Superior temporal gyrus (tissue), 1 donor: ENCODE results near the gene TRAF5.
"Not testable (repeated sequence)": the region's sequence is repeated elsewhere in the genome, so short reads cannot be mapped to it uniquely, and the experiment has no call there.

Experiments
- DNase-seq: peaks from one replicate; pipeline ENCODE4 v3.0.0-alpha.2; 2016; ENCODE audit errors: extremely low spot score

Gene TRAF5

GRCh38 chr1:211344152-211344618 is 17.6 kb downstream of the TRAF5 start:
- DNase-seq, result no peak

GRCh38 chr1:211345719-211346118 is 19.1 kb downstream of the TRAF5 start:
- no peak for DNase-seq

- DNase-seq, result no peak
Observed at GRCh38 chr1:211347077-211347844, 20.6 kb downstream of the TRAF5 start.

- no peak for DNase-seq
Observed at GRCh38 chr1:211348547-211348946, 21.9 kb downstream of the TRAF5 start.

GRCh38 chr1:211349741-211350140 is 23.1 kb downstream of the TRAF5 start:
- DNase-seq, result no peak

GRCh38 chr1:211352055-211352454 is 25.4 kb downstream of the TRAF5 start:
- DNase-seq, result not testable (repeated sequence)

GRCh38 chr1:211352465-211352864 is 25.8 kb downstream of the TRAF5 start:
- no peak for DNase-seq

GRCh38 chr1:211352985-211353515 is 26.4 kb downstream of the TRAF5 start:
- no peak for DNase-seq

GRCh38 chr1:211353562-211354212 is 27.1 kb downstream of the TRAF5 start:
- no peak for DNase-seq

GRCh38 chr1:211355873-211356272 is 29.2 kb downstream of the TRAF5 start:
- DNase-seq, result no peak

- DNase-seq, result peak; percentile 53
Observed at GRCh38 chr1:211356723-211357407, 30.2 kb downstream of the TRAF5 start.

- DNase-seq, result no peak
Observed at GRCh38 chr1:211358685-211359084, 32.1 kb downstream of the TRAF5 start.

GRCh38 chr1:211359876-211360275 is 33.2 kb downstream of the TRAF5 start:
- DNase-seq, result no peak

GRCh38 chr1:211361202-211361601 is 34.6 kb downstream of the TRAF5 start:
- DNase-seq, result peak; percentile 52

- no peak for DNase-seq
Observed at GRCh38 chr1:211369640-211370039, 43.0 kb downstream of the TRAF5 start.

GRCh38 chr1:211370669-211371068 is 44.0 kb downstream of the TRAF5 start:
- no peak for DNase-seq

- no peak for DNase-seq
Observed at GRCh38 chr1:211371406-211372105, 44.9 kb downstream of the TRAF5 start.

- DNase-seq, result no peak
Observed at GRCh38 chr1:211372463-211372862, 45.8 kb downstream of the TRAF5 start.

- no peak for DNase-seq
Observed at GRCh38 chr1:211375146-211375818, 48.6 kb downstream of the TRAF5 start.

- DNase-seq, result no peak
Observed at GRCh38 chr1:211375949-211376348, 49.3 kb downstream of the TRAF5 start.

GRCh38 chr1:211376807-211377470 is 50.3 kb downstream of the TRAF5 start:
- DNase-seq, result no peak
